IPS-11a (cell line): Measurements from ENCODE around the gene CTNNA1.

Experiments used
- H3K4me3 ChIP-seq: one replicate; pipeline ENCODE4 v1.5.1; 2013; ENCODE audit warnings: low read depth, low read length, control low read depth

Gene CTNNA1

DNA sequence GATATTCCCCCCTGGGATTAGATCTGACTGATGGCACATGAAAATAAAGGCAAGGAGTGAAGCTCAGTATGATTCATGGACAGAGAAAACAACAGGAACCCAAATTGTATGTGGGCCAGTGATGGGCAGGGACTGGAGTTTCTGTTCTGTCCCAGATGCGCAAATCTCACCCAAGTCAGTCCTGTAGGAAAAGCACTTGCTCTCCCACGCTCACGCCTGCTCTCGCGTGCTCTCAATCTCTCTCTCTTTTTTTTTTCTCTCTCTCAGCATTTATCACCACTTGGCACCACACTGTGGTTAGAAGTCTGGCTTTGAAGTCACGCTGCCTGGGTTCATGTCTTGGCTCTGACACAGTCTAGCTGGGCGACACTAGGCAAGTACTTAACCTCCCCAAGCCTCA lies 228.4 kb downstream of the CTNNA1 start:
- H3K4me3 ChIP-seq = no peak overlapping the region

DNA sequence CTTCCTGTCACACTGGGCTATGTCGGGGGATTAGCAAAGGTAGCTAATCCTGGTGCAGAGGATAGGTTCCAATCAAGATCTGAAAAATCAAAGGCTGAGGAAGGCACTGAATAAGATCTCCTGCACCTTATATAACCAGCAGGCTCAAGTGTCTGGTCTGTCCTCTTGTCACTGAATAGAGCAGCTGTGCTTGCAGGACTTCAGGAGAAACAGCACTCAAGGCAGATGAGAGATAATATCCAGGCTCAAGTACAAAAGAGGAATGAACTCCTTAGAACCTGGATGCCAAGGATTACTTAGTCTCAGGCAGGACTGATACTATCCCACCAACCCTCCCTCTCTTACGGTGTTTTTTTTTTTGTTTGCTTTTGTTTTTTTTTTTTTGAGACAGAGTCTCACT lies 230.8 kb downstream of the CTNNA1 start:
- H3K4me3 ChIP-seq = no peak overlapping the region
